ENCODE measurements around the gene MYH8.

Gene MYH8

GRCh38 chr17:10421900-10422542, at the start of gene MYH8:
Gene MYH8, minus strand, starts transcription at chr17:10421950. Its CDS starts 1,723 bp downstream, at chr17:10420227.
- no peak for DNase-seq (ENCODE audit: low spot score)

DNA sequence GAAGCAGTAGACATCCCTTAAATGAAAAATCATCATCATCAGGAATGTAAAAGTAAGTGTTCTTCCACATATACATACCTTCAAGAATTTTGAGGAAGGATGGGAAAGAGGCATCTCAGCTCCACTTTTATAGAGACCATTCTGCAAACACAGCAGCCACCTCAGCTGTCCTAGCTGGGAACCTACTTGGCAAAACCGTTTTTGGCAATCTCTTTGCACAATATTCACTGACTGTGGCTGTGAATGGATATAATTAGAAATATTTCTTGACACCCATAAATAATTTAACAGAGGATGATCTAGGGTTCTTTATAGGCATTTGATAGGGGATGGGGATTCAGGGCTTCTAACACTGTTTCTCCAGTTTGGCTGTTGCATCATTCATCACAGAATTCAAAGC, 47.7 kb upstream of the MYH8 start, which contains the start of gene MYH4:
TSS of gene MYH4 (minus strand) at position 101 of the 400 bp plus-strand sequence. CDS start 2,814 bp downstream, outside the sequence.
- no peak for DNase-seq (ENCODE audit: low spot score)

DNA sequence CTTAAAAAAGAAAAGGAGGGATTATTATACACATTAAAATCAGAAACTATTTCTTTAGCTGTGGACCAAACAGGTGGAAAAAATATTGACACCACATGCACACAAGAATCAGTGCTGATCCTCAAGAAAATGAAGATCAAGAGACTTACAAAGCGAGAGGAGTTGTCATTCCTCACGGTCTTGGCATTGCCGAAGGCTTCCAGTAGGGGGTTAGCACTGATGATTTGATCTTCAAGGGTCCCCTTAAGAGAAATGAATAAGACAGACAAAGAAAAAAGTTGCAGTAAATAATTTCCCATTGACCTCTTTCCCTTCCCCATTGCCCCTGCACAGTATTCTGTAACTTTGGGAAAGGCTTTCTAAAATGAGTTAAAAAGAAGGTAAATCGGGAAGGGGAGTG, 41.7 kb upstream of the MYH8 start:
- DNase-seq (ENCODE audit: low spot score), result no peak

DNA sequence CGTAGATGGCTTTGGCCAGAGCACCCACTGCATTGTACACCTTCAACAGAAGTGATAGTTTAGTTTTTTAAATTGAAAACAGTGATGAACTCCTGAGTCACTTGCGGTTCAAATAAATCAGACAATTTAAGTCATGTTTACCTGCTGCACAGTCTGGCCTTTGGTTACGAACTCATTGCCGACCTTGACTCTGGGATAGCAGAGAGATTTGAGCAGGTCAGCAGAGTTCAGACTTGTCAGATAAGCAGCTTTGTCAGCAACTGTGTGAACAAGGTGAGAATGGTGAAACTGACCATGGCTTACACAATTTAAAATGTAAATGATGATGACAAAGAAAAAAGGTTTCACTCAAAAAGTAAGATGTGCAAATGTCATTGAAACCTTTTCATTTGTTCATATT, 38.3 kb upstream of the MYH8 start:
- no peak for DNase-seq (ENCODE audit: low spot score)

DNA sequence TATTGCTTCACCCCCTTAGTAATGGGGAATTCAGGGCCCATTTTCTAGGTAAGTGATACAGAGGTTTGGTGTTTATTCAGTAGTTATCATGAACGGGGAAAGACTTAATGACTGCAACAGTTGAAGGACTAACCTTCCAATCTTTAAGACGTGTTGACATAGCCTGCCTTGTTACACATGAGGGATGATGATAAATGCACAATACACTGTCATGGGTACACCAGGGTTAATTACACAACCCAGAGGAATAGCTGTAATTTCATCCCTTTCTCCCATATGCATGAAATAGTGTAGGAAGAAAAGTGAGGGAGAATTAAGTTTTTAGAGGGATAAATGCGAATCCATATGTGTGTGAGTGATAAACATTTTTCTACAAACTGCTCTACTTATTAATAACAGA, 37.0 kb upstream of the MYH8 start:
- DNase-seq (ENCODE audit: low spot score), result no peak

GRCh38 chr17:10457952-10458351, 36.2 kb upstream of the MYH8 start:
- no peak for DNase-seq (ENCODE audit: low spot score)

DNA sequence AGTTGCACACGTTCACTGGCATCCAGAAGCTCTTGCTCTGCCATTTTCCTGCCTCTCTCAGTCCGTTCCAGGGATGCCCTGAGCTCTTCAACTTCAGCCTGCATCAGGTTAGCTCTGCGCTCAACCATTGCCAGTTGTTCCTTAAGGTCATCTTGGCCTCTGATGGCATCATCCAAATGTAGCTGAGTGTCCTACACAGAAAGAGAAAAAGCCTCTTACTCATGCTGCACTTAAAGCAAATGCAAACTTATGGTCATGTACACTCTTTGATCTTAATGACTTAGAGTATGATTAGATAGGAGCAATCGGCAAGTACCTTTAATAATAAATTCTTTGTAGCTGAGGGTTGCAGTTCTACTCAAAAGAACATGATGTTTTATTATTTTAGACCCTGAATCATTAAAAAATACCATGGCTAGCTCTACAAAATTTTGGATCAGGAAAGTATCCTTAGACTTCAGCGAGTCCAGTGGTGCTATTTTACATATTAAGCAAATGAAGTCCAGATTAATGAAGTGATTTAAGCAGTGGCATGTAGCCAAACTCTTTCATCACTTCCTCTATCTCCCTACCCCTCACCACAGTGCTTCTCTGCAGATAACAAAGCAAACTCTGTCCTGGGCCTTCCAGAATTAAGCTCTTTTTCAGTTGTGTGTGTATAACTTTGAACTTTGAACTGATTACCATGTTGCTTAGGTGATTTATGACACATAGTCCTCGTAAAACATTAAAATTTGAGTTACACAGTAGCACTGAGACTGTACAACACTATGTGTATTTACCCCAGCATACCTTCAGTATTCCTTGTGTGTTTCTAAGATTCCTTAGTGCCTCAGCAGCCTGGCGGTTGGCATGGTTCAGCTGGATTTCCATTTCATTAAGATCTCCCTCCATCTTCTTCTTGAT, 25.5 kb upstream of the MYH8 start:
- DNase-seq (ENCODE audit: low spot score), result no peak

DNA sequence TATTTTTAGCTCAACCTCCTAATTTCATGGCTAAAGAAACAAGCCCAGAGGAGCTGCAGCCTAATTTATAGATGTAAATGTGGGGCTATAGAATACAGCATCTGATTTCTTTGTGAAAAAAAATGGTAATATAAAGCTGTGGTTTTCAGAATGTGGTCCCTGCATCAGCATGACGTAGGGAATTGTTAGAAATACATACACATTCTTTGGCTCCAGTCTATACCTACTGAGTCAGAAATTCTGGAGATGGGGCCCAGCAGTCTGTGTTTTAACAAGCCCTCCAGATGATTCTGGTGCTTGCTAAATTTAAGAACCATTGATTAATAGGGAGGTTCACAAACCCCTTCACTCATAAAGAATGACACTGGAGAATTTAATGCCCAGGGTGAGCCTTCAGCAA, 18.1 kb upstream of the MYH8 start:
- no peak for DNase-seq (ENCODE audit: low spot score)

GRCh38 chr17:10435096-10435495, 13.3 kb upstream of the MYH8 start:
- DNase-seq (ENCODE audit: low spot score), result no peak

DNA sequence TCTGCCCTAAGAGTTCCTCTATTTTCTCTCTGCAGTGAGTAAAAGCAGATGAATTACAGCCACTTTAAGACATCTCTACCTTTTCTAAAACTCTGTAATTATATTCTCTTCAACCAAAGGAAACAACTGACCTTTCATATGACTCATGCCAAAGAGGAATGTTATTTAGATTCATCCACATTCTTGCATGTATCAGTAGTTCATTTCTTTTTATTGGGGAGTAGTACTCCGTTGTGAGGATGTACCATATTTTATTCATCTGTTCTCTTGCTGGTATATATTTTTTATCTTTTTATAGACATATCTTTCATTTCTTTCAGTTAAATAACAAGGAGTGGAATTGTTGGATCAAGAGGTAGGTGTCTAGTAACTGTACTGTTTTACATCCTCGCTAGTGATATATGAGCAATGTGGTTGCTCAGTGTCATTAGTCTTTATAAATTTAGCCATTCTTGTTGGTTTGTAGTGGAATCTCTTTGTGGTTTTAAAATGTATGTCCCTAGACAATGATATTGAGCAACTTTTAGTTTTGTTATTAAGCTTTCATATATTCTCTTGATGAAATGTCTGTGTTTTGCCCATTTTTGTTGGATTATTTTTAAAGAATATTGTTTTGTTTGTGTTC, 7.8 kb upstream of the MYH8 start:
- no peak for DNase-seq (ENCODE audit: low spot score)

DNA sequence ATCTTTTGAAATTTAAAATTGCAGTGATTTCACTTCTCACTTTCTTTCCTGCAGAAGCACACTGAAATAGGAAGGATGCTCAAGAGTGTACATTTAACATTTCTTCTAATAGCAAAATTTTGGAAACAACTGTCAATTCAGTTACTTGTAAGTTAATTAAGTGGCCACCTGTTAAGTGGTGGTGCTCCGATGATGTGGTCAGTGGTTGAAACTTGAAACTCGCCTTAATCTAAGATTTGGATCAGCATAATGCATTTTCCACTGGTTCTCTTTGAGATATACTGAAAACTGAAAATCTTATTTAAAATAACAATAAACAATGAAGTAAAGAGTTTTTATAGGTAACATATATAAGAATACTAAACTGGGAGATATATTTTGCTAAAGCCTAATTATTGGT, 7.0 kb upstream of the MYH8 start:
- DNase-seq (ENCODE audit: low spot score), result no peak

GRCh38 chr17:10421211-10421610, 539 bp downstream of the MYH8 start:
- DNase-seq (ENCODE audit: low spot score), result no peak

DNA sequence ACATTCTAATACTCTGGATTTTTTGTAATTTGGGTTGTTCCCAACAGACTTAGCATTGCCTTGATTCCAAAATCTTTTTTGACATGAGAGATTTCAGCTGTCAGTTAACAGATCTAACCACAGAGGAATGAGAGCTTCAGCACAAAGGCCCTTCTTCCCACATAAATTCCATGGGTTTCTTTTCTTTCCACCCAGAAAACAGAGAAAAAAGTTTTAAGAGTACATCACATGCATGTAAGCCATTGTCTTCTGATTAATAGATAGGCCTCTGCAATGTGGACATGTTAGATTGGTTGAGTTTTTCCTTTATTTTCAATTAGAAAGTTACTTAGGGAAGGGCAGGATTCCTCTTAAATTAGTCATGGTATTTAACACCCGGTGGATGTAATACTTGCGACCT, 939 bp downstream of the MYH8 start:
- no peak for DNase-seq (ENCODE audit: low spot score)

DNA sequence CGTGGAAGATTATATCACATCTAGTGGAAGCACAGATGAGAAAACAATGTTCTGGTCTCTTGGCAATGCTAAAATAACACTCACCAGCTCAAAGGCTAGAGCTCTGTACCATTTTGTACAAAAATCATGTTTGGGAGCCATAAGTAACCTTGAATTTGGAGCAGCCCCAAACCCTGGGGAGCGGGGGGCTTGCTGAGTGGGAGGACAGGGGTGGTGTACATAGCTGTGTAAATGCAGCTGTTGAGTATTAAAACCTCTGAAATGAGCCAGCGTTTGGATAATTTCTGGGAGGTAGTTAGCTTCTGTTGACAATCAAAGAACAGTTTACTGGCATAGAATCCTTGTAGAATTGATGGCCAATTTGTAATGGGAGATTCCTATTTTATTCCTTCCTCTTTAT, 4.3 kb downstream of the MYH8 start:
- DNase-seq (ENCODE audit: low spot score), result no peak

DNA sequence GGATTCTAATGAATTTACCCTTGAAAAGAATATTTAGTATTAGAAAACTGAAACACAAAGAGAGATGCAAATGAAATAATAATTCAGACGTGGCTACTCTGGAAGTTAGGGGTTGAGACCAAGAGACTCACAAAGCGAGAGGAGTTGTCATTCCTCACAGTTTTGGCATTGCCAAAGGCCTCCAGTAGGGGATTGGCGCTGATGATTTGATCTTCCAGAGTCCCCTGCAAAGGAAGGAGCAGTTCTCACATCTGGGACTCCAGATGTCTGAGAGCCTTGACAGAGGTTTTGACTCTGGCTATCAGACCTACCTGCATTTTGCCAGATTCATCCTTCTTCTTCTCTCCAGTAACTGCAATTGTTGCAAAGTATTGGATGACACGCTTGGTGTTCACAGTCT, 6.6 kb downstream of the MYH8 start:
- no peak for DNase-seq (ENCODE audit: low spot score)

DNA sequence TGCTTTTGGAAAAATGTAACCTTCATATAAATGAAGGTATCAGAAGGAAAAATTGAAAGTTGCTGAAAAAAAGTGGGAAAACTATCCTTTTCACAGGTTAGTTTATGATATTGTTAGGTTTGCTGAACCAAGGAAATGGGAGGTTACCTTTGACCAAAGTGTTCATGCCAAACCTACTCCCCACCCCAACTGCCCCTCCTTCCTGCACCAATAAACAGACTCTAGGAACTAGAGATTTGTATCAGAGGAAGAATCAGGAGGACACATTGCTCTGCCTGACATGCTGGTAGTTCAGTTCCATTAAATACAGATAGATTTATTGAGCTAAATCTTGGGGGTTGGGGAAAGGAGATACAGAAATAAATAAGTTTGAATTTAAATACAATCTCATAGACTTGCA, 18.2 kb downstream of the MYH8 start:
- no peak for DNase-seq (ENCODE audit: low spot score)

DNA sequence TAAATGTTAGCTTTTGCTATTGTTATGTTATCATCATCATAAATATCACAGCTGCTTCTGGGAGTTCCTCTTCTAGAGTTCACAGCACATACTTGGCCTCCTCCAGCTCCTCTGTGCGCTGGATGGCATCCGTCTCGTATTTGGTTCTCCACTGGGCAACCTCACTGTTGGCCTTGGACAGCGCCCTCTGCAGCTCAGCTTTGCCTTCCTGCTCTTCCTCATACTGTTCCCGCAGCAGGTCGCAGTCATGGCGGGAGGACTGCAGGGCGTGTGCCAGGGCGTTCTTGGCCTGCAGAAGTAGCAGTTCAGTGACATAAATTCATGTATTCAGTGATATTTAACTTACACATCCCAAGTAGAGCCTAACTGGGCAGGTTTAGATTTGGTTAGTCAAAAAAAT, 23.4 kb downstream of the MYH8 start:
- no peak for DNase-seq (ENCODE audit: low spot score)

- DNase-seq (ENCODE audit: low spot score), result no peak
Observed at GRCh38 chr17:10396524-10397163, 25.1 kb downstream of the MYH8 start.

DNA sequence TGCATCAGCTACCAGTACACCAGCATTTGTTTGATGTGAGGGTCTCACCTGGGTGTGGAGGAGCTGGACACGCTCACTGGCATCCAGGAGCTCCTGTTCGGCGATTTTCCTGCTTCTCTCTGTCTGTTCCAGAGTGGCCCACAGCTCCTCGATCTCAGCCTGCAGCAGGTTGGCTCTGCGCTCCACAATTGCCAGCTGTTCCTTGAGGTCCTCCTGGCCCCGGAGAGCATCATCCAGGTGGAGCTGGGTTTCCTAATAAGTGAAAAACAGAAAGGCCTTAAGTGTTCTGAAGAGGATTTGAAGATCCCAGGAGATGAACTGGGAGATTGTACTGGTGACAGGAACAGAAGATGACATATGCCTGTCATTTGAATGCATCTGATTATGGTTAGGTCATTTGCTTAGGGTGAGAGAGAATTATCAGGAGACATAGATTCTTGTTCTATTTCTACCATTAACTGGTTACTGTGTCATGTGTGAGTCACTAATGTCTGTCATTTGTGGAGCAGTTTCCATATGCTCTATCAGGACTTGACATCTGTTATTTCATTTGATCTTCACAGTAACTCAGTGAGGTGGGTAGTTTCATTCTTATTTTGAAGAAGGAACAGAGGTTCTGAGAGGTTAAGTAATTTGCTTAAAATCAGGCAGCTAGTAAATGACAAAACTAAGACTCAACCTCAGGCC, 27.4 kb downstream of the MYH8 start:
- DNase-seq (ENCODE audit: low spot score), result no peak

DNA sequence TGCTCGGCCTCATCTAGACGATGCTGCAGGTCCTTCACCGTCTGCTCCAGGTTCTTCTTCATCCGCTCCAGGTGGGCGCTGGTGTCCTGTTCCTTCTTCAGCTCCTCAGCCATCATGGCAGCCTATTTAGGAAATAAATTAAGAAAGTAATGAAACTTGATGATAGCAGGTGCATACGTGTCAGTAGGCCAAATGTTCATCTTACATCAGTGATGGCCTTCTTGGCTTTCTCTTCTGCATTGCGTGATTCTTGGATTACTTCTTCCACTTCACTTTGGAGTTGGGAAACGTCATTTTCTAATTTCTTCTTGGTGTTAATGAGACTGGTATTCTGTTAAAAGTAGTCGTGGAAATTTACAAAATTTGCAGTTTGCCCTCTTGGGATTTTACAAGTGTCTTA, 28.9 kb downstream of the MYH8 start:
- no peak for DNase-seq (ENCODE audit: low spot score)

DNA sequence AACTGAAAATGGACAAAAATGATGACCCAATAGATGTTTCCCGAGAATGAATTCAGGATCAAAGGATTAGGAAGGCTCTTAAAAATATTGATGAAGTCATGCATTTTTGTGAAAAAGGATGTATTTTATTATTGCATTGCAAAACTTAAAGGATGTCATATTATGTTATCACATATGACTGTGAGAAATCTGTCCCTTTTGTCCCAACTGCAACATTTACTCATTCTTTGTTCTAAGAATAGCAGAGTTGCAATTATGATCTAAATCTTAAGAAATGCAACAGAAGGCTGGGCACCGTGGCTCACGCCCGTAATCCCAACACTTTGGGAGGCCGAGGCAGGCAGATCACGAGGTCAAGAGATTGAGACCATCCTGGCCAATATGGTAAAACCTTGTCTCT, 35.9 kb downstream of the MYH8 start:
- DNase-seq (ENCODE audit: low spot score), result no peak

GRCh38 chr17:10384175-10384574, 37.6 kb downstream of the MYH8 start:
- DNase-seq (ENCODE audit: low spot score), result peak; percentile 64

Data from ecto neural progenitor cell (in vitro differentiated cells).